SK-N-MC (cell line): Measurements from ENCODE around the gene LCE3A.

Experiments
- DNase-seq: peaks from one replicate; pipeline ENCODE4 v3.0.0-alpha.2; 2011; ENCODE audit warnings: low read depth, low spot score
- H3K27ac ChIP-seq: fragments of 200-600 bp; sonication (generic); 2 replicates; pipeline ENCODE4 v1.5.1; 2016; ENCODE audit warnings: mixed run types
- H3K36me3 ChIP-seq: fragments of 200-600 bp; sonication (generic); 2 replicates; pipeline ENCODE4 v1.6.1; 2017; ENCODE audit warnings: antibody characterized with exemption, low read length, mixed read lengths; ENCODE audit not compliant: insufficient read depth
- H3K4me3 ChIP-seq: fragments of 200-600 bp; sonication (generic); 2 replicates; pipeline ENCODE4 v1.5.1; 2016
- H3K9ac ChIP-seq: fragments of 200-600 bp; sonication (generic); 2 replicates; pipeline ENCODE4 v1.8.0; 2017; ENCODE audit warnings: mixed run types, mixed read lengths; ENCODE audit not compliant: insufficient read length
- H3K9me3 ChIP-seq: fragments of 200-600 bp; sonication (generic); 2 replicates; pipeline ENCODE4 v1.6.1; 2017; ENCODE audit warnings: low read depth, mild to moderate bottlenecking, antibody characterized with exemption, low read length, moderate library complexity, mixed read lengths
- EZH2 ChIP-seq: fragments of 200-600 bp; sonication (generic); IDR thresholded peaks from one replicate; pipeline ENCODE4 v1.6.1; 2017; ENCODE audit warnings: antibody characterized with exemption
- FOXP2 ChIP-seq: optimal IDR thresholded peaks from 2 replicates; pipeline ENCODE3; 2011; ENCODE audit warnings: mild to moderate bottlenecking, moderate library complexity; ENCODE audit not compliant: insufficient read depth; ENCODE audit errors: extremely low read length, control extremely low read depth
- POLR2AphosphoS5 ChIP-seq: IDR thresholded peaks from 2 replicates; pipeline ENCODE4 v1.6.1; 2012; ENCODE audit warnings: mild to moderate bottlenecking, low read depth, low read length, borderline replicate concordance

LCE3A gene

DNA sequence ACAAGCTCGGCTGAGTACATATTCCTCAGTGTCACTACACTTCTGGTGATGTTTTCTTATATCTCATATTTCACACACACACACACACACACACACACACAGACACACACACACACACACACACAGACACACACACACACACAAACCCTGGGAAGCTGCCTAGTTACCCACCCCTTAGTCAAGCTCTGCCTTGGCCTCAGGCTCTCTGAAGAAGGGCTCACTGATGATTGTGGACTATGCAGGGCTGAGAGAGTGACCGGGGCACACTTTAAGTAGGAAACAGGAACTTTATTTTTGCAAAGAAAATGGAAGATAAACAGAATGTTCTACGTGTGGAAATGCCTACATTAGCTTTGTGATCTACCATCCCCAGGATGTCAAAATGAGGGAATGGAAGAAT lies 21.0 kb upstream of the LCE3A start:
- no peak overlapping the region for H3K27ac ChIP-seq
- H3K9me3 ChIP-seq = no peaks in the 10 kb centered on the region

GRCh38 chr1:152640351-152640750 lies 17.4 kb upstream of the LCE3A start:
- H3K27ac ChIP-seq = no peak overlapping the region
- no peaks in the 10 kb centered on the region for H3K36me3 ChIP-seq
- TF ChIP-seq FOXP2 = no peak
- no peak for TF ChIP-seq EZH2
- TF ChIP-seq POLR2AphosphoS5 = no peak
- no peak overlapping the region for H3K9ac ChIP-seq
- no peak for DNase-seq
- H3K9me3 ChIP-seq = no peaks in the 10 kb centered on the region
- H3K4me3 ChIP-seq = no peak overlapping the region

More for the DNA sequence above, 21.0 kb upstream of the LCE3A start:
- DNase-seq = no peak
- Histone ChIP-seq H3K36me3 (no peaks in the 10 kb centered on the region), H3K4me3 (no peak overlapping the region), H3K9ac (no peak overlapping the region)
- TF ChIP-seq POLR2AphosphoS5 = no peak
- TF ChIP-seq EZH2 = no peak
- TF ChIP-seq FOXP2 = no peak

GRCh38 chr1:152630596-152630995 lies 7.7 kb upstream of the LCE3A start:
- DNase-seq = no peak
- TF ChIP-seq FOXP2 (no peak), POLR2AphosphoS5 (no peak), EZH2 (no peak)

GRCh38 chr1:152626744-152627143 lies 3.8 kb upstream of the LCE3A start:
- TF ChIP-seq EZH2 = no peak
- no peak for TF ChIP-seq POLR2AphosphoS5
- TF ChIP-seq FOXP2 = no peak
- Histone ChIP-seq H3K36me3 (no peaks in the 10 kb centered on the region), H3K4me3 (no peak overlapping the region), H3K9me3 (no peaks in the 10 kb centered on the region), H3K9ac (no peak overlapping the region), H3K27ac (no peak overlapping the region)
- DNase-seq = no peak

More at GRCh38 chr1:152630596-152630995, 7.7 kb upstream of the LCE3A start:
- Histone ChIP-seq H3K36me3 (no peaks in the 10 kb centered on the region), H3K9me3 (no peaks in the 10 kb centered on the region), H3K4me3 (no peak overlapping the region), H3K9ac (no peak overlapping the region), H3K27ac (no peak overlapping the region)

GRCh38 chr1:152623203-152623844 lies 421 bp upstream of the LCE3A start:
- H3K27ac ChIP-seq = no peak overlapping the region
- no peaks in the 10 kb centered on the region for H3K36me3 ChIP-seq
- no peaks in the 10 kb centered on the region for H3K9me3 ChIP-seq
- no peak overlapping the region for H3K9ac ChIP-seq
- no peak for DNase-seq
- no peak overlapping the region for H3K4me3 ChIP-seq
- no peak for TF ChIP-seq EZH2
- no peak for TF ChIP-seq FOXP2
- no peak for TF ChIP-seq POLR2AphosphoS5

GRCh38 chr1:152621993-152622392 lies 910 bp downstream of the LCE3A start:
- H3K4me3 ChIP-seq = no peak overlapping the region
- H3K9me3 ChIP-seq = no peaks in the 10 kb centered on the region
- DNase-seq = no peak
- H3K36me3 ChIP-seq = no peaks in the 10 kb centered on the region
- H3K9ac ChIP-seq = no peak overlapping the region
- no peak overlapping the region for H3K27ac ChIP-seq
- TF ChIP-seq FOXP2 (no peak), EZH2 (no peak), POLR2AphosphoS5 (no peak)

DNA sequence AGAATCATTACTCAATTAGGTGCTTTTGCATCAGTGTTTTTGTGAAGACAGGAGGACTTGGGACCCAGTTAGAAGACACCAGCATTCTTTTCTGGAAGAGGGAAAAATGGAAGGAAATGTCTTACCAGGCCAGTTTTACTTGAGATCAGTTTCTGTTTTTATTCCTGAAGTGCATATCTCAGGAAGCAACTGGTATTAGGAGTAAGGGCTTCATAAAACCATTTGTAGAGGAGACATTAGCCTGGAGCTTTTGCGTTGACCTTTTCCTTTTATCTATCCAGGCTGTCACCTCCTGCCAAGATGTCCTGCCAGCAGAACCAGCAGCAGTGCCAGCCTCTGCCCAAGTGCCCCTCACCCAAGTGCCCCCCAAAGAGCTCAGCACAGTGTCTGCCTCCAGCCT lies 9.4 kb downstream of the LCE3A start, which contains the start of gene LCE3B:
Gene LCE3B, plus strand, starts transcription at position 301 of the 400 bp plus-strand sequence. Its CDS starts 0 bp downstream, at position 301.
- Histone ChIP-seq H3K9ac (no peak within 1 kb of the TSS), H3K36me3 (no peaks in the 10 kb centered on the region), H3K9me3 (no peaks in the 10 kb centered on the region), H3K4me3 (no peak within 1 kb of the TSS), H3K27ac (no peak within 1 kb of the TSS)
- TF ChIP-seq EZH2 (no peak), POLR2AphosphoS5 (no peak), FOXP2 (no peak)
- DNase-seq = no peak

DNA sequence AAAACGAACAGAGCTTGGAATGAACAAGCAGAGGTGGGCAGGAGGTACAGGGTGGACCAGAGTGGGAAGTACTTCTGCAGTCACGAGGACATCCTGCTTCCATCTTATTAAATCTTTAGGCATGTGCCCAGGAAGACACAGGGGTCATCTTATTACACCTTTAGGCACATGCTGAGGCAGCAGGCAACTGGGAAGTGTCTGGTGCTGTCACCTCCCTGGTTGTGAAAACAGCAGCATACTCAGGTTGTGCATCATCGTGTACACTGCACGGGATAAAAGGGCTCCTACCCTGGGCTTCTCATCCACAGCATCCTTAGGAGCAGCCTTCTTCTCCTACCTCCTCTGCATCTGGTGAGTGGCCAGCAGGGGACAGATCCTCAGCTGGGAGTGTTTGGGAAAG lies 23.0 kb downstream of the LCE3A start, which contains the start of gene LCE3C:
Gene LCE3C, plus strand, starts transcription at position 301 of the 400 bp plus-strand sequence. CDS start 498 bp downstream, outside the sequence.
- no peaks in the 10 kb centered on the region for H3K36me3 ChIP-seq
- H3K4me3 ChIP-seq = no peak within 1 kb of the TSS
- TF ChIP-seq POLR2AphosphoS5 (no peak), EZH2 (no peak), FOXP2 (no peak)
- no peak within 1 kb of the TSS for H3K27ac ChIP-seq
- no peaks in the 10 kb centered on the region for H3K9me3 ChIP-seq
- DNase-seq = no peak
- H3K9ac ChIP-seq = no peak within 1 kb of the TSS

- Histone ChIP-seq H3K27ac (no peak overlapping the region), H3K4me3 (no peak overlapping the region), H3K36me3 (no peaks in the 10 kb centered on the region), H3K9ac (no peak overlapping the region), H3K9me3 (no peaks in the 10 kb centered on the region)
- no peak for TF ChIP-seq EZH2
- TF ChIP-seq FOXP2 = no peak
- no peak for TF ChIP-seq POLR2AphosphoS5
- no peak for DNase-seq
Measured at GRCh38 chr1:152596986-152597385, 25.9 kb downstream of the LCE3A start.
